HFFc6 (cell line): ENCODE results near the gene DDX60. TPM values are rescaled to one million over a fixed set of nuclear protein-coding genes. Genes with fewer than 3 reads are reported as not detected.
A peak's percentile ranks its signal among the peaks of the same experiment; 100 is the strongest.

Source experiments
- DNase-seq: peaks from one replicate; pipeline ENCODE4 v3.0.0-alpha.2; 2018
- H3K27ac Mint-ChIP-seq: 2 replicates; pipeline ENCODE4 v1.8.0; 2020; ENCODE audit warnings: mild to moderate bottlenecking, mixed read lengths
- H3K27me3 Mint-ChIP-seq: 2 replicates; pipeline ENCODE4 v1.8.0; 2021; ENCODE audit warnings: mild to moderate bottlenecking, moderate library complexity, mixed read lengths; ENCODE audit not compliant: insufficient read depth
- H3K36me3 Mint-ChIP-seq: 2 replicates; pipeline ENCODE4 v1.8.0; 2021; ENCODE audit warnings: low read depth, mixed read lengths
- H3K4me1 Mint-ChIP-seq: 2 replicates; pipeline ENCODE4 v1.8.0; 2020; ENCODE audit warnings: low read depth, mixed read lengths
- H3K4me3 Mint-ChIP-seq: 2 replicates; pipeline ENCODE4 v1.8.0; 2020; ENCODE audit warnings: mild to moderate bottlenecking, moderate library complexity, mixed read lengths
- H3K9me3 Mint-ChIP-seq: 2 replicates; pipeline ENCODE4 v1.8.0; 2020; ENCODE audit warnings: mild to moderate bottlenecking, mixed read lengths
- CTCF ChIP-seq: fragments of 200-600 bp; sonication (generic); IDR thresholded peaks from 2 replicates; pipeline ENCODE4 v1.5.0; 2021; ENCODE audit warnings: antibody characterized with exemption, mild to moderate bottlenecking
- total RNA-seq, 6 experiments: library from RNA; stranded (reverse); fragmentation: NEBNext Ultra II Directional; extraction: Animal tissue kit (Norgen Biotek cat#: 25700); gene quantifications; 2 replicates in 1 of 6; 3 replicates in 5 of 6; pipeline ENCODE4 v1.2.3, GENCODE V29; 2021

Gene DDX60
- total RNA-seq, 6 experiments from 2014 or later: 3.4 to 8.2 (median 5.6) TPM

DNA sequence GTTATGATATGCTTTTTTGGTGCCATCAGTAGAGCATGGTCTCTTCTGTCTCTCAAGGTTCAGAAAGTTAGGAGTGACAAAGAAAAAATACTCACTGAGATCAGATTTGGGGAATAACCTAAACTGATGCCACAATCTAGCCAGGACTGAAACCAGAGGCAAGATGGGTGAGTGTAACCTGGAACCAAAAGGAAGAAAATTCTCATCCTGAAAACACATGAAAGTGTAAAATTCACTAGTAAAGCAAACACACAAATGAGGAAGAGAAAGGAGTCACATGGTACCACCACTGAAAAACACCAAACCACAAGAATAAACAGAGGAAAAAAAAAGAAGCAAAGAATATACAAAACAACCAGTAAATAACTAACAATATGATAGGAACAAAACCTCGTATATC, 129.8 kb downstream of the DDX60 start:
- peaks cover 15% of the 10 kb centered on the region for H3K4me1 Mint-ChIP-seq
- no peaks in the 10 kb centered on the region for H3K27me3 Mint-ChIP-seq
- H3K36me3 Mint-ChIP-seq: no peaks in the 10 kb centered on the region
- H3K27ac Mint-ChIP-seq: no peak overlapping the region
- no peaks in the 10 kb centered on the region for H3K9me3 Mint-ChIP-seq
- H3K4me3 Mint-ChIP-seq: no peak overlapping the region
- no peak for DNase-seq
- TF ChIP-seq CTCF: no peak

DNA sequence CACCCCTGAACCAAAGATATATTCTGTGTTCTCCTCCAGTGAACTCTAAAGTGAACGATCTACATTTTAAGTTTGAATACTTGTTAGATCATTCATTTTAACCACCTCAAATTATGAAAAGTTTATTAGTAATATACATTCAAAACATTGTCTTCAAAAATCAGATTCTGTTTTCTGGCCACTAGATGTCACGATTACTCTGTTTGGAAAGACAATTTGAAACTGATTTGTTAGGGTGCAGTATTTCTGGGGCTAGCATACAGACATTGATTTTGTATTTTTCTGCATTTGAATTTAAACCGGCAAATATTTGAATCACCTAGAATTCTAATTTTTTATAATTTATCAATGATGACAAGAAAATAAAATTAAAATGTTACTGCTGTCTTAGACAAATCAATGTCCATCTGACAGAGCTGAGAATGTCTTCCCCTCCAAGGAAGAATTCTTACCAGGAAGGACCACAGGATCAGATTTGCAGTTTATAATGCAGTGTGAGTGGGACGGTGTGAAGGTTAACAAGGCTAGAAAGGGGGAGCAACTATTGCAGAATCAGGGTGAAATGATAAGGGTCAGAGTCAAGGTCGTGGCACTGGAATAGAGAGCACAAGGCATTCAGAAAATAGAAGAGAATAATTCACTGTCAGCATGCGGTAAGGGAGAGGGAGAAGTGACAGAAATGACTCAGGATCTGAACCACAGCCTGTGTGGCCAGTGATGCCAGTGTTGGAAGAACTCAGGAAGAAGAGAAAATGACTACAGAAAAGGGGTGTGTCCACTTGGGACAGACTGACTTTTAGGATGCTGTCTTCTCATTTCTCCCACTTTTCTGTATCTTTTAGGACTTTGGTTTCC, 134.6 kb downstream of the DDX60 start:
- no peaks in the 10 kb centered on the region for H3K36me3 Mint-ChIP-seq
- no peaks in the 10 kb centered on the region for H3K27me3 Mint-ChIP-seq
- peak; percentile 50 for DNase-seq
- H3K27ac Mint-ChIP-seq: peak overlapping the region; percentile 14; the same call in 1 of the 2 replicates
- no peak overlapping the region; the same call in 1 of the 2 replicates for H3K4me3 Mint-ChIP-seq
- H3K4me1 Mint-ChIP-seq: peaks cover 18% of the 10 kb centered on the region
- TF ChIP-seq CTCF: peak; percentile 90
- no peaks in the 10 kb centered on the region for H3K9me3 Mint-ChIP-seq

- Mint-ChIP-seq H3K27me3 (no peaks in the 10 kb centered on the region), H3K9me3 (no peaks in the 10 kb centered on the region), H3K4me3 (no peak overlapping the region), H3K4me1 (no peaks in the 10 kb centered on the region), H3K36me3 (no peaks in the 10 kb centered on the region), H3K27ac (no peak overlapping the region)
- no peak for DNase-seq
- no peak for TF ChIP-seq CTCF
Observed at GRCh38 chr4:168177546-168178149, 140.9 kb downstream of the DDX60 start.

GRCh38 chr4:168174308-168174707, 144.2 kb downstream of the DDX60 start:
- Mint-ChIP-seq H3K36me3 (no peaks in the 10 kb centered on the region), H3K27ac (no peak overlapping the region), H3K4me1 (no peaks in the 10 kb centered on the region), H3K4me3 (no peak overlapping the region), H3K27me3 (no peaks in the 10 kb centered on the region), H3K9me3 (no peaks in the 10 kb centered on the region)
- no peak for TF ChIP-seq CTCF
- no peak for DNase-seq

DNA sequence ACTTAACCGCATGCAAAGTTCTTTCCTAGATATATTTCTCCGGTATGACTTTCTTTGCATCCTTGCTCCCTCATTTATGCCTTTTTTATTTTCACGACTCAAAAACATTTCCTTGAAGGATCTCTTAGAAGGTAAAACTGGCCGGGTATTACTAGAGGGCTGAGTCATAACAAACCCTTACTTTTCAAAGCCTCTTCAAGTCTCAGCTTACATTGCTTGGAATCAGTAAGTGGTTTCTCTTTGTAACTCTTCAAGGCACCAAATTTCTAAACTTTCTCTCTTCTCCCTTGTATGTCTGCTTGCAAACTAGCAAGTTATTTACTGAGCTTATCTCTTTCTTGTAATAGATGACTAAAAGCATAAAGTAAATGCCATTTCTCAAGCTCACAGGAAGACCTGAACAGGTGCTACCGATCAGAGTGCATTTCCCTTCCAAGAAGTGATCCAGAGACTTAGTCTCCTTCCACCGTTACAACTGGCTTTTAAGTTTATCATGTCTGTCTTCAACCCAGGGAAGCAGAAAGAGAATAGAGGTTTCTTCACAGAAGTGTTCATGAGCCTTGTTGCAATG, 150.8 kb downstream of the DDX60 start:
- Mint-ChIP-seq H3K36me3 (no peaks in the 10 kb centered on the region), H3K27me3 (no peaks in the 10 kb centered on the region), H3K4me1 (peaks cover 9% of the 10 kb centered on the region), H3K27ac (no peak overlapping the region), H3K9me3 (no peaks in the 10 kb centered on the region), H3K4me3 (no peak overlapping the region)
- no peak for DNase-seq
- no peak for TF ChIP-seq CTCF

Other genes with a start within 250 kb of the DDX60 start
- gene ANXA10, start 226.2 kb downstream of the DDX60 start, total RNA-seq: 1 to 10 TPM in 2 of 6 experiments, under 1 TPM in 4; 0.46 to 1.9 (median 0.85) TPM
- 10 to 100 TPM; 19.4 to 27.2 (median 23.7) TPM for gene DDX60L, start 161.7 kb upstream of the DDX60 start, total RNA-seq
- gene PALLD, start 178.3 kb upstream of the DDX60 start, total RNA-seq: 100 to 1,000 TPM in 4 of 6 experiments, 10 to 100 TPM in 2; 72.6 to 163 (median 149) TPM